C1 segment of cervical spinal cord (tissue), 14 donors: ENCODE results near the gene SIRPD.
"Not testable (repeated sequence)": the region's sequence is repeated elsewhere in the genome, so short reads cannot be mapped to it uniquely, and the experiment has no call there.

Source experiments
- DNase-seq, 14 donors: peaks; one replicate each; lab custom pipeline; 2025; lab: John Stamatoyannopoulos, UW

Gene SIRPD

DNA sequence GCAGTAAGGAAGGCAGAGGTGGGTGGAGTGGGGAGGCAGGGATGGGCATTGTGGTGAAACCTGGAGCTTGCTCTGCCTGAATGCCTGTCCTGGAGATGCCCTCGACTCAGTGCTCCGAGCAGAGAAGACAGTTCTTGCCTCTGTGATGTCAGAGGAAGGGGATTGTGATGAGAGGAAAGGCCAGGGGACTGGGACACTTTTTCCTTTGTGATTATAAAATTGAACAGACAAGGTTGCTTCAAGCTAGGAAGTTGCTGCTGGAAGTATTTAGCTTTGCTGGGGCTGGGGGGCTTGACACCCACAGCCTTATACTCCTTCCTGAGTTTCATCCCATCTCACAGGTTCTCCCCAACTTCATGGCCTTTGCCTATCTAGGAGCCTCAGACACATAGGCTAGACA is at the start of gene SIRPD:
TSS of gene SIRPD (minus strand) at position 101 of the 400 bp plus-strand sequence. CDS start at position 49, 52 bp downstream.
- no peak for DNase-seq

DNA sequence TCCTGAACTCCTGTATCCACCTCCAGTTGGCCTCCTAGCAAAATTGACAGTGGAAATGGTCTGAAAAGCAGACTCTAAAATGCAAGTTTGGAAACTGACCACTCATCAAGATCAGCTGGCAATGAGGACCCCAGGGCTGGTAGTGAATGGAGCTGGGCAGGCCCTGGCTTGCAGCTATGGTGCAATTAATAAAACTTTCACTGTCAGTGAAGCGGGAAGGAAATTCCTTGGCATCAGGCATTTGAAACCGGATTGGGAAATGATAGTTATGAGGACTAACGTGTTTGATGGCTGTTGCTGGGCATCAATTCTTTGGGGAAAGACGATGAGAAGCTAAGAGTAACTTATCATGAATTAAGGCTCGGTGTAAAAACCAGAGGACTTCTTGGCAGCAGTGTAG is 43.2 kb upstream of the SIRPD start:
- no peak for DNase-seq

DNA sequence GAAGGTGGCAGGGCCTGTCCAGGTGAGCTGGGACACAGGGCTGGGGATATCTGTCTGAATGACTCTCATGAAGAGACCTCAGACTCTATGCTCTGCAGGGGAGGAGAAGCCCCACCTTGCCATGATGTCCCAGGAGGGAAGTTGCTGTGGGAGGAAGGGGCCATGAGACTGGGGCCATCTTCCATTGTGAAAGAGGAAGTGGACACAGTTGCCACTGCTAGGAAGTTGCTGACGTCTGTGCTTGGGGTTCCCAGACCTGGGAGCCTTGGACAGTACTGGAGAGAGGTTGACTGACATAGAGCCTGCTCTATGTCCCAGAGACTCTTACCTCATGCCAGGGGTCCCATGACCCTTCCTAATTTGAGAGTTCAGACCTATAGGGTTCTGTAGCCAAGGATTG is 37.8 kb upstream of the SIRPD start:
- DNase-seq, result peak in 1 of 14 donors; percentile 0

DNA sequence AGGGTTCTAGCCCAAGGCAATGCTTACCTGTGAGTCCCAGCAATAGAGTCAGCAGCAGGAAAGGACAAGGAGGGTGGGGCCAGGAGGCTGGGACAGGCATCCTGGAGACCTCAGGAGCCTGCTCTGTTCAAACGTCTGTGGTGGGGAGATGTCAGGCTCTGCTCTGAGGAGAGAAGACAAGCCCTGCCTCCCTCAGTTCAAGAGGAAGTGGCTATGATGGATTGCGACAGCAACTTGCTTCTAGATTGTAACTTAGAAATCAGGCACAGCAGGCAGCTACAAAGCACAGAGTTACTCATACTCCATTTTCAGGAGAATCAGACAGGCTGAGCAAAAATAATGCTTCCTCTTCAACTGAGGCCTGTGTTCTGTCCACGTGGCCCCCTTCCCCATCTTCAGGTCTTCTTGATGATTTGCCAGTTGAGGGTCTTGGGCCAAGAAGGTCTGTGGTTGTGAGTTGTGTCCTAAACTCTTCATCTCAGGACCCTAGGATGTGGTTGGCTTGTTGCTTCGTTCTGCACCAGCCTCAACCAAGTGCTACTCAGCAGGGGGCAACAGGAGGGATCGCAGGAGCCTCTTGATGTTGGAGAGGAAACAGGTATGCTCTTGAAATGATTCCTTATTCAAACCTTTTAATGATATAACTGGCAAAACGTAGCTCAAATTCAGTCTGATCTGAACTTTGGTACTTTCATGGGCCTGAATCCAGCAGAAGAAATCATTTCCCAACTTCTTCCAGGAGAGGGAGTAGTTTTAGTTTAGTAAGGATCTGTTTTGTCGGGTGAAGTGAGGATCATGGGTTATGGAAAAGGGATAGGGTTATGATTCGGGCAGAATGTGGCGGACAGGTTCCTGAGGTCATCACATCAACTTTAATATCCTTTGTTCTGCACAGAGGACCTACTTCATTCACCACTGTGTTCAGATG is 31.3 kb upstream of the SIRPD start:
- peak in 1 of 14 donors; percentile 6 for DNase-seq

DNA sequence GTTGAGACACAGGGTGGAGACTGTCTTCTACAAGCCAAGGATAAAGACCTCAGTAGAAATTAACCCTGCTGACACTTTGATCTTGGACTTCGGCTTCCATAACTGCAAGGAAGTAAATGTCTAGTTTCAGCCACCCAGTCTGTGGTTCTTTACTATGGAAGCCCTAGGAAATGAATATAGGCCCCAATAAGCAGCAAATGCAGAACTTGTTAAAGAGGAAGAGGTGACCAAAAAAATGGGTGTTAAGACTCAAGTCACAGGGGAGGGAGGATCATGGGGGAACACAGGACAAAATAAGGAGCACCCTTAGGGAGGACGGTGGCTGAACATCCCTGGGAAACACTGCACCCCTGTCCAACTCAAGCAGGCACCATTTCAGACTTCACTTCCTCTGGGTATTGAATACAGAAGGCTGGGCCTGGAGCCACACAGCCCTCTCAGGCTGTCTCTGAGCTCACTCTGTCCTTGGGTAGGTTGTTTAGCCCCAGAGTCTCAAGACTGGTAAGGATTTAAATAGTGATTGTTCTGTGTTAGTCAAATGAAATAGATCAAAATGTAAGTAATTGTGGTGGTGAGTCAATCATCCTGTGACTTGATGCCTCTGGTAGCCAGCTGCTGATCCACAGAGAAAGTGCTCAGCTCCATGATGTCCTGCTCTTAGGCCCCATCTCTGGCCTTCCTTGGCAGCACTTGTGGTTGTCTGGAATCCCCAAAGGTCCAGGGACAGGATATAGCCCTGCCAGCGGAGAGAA is 30.5 kb upstream of the SIRPD start:
- no peak for DNase-seq

DNA sequence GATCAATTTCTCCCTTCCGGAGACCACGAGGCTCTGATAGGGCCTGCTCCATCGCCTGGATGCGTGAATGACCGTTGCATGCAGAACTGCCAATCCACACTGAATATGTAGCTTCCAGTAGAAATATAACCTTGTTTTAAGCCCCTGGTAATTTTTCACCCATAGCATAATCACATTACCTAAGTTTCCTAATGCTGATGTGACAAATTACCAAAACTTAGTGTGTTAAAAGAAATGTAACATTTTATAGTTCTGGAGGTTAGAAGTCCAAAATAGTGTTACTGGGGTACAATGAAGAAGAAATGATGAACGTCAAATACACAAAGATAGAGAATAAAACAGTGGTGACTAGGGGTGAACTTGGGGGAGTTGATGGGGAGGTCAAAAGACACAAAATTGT is 22.0 kb upstream of the SIRPD start:
- no peak for DNase-seq

DNA sequence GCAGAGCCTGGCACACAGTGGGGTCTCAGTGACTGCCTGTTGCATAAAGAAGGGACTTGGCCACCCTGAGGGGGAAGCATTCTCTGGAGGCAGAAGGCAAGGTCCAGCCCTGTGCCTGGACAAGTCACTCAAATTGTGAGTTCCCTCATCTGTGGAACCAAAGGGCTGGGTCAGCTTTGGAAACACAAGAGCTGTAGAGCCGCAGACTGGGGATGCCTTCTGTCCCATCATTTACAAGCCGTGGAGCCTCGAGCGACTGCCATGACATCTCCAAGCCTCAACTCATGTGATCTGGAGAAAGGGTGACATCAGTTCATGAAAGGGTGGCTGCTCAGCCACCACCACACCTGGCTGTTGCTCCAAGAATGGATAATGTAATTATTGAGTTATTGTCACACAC is 20.4 kb upstream of the SIRPD start:
- no peak for DNase-seq

DNA sequence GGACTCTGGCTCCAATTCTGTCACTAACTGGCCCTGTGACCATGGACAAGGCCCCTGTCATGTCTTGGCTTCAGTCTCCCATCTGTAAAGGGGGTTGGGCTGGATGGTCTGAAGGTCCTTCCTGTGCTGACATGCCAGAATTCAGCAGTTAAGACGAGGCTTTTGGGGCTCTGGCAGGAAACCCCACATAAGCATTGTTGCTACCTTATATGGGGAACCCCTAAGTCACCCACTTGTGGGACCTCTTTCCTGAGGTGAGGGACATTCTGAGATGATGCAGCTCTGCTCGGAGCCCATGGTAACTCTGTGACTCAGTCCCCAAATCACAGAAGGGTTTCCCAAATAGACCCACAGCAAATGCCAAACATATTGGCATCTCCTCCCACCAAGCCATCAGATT is 19.8 kb upstream of the SIRPD start:
- DNase-seq, result not testable (repeated sequence)

DNA sequence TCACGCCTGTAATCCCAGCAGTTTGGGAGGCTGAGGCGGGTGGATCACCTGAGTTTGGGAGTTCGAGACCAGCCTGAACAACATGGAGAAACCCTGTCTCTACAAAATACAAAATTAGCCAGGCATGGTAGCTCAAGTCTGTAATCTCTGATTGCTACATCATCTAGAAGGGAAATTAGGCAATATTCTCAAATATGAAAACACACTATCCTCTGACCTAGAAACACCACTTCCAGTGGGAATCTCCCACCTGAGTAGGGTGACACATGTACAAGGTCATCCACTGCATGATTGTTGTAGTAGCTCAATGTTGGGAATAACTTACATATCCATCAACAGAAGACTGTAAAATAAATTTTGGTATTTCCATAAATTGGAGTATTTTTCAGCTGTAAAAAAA is 19.1 kb upstream of the SIRPD start:
- no peak for DNase-seq

DNA sequence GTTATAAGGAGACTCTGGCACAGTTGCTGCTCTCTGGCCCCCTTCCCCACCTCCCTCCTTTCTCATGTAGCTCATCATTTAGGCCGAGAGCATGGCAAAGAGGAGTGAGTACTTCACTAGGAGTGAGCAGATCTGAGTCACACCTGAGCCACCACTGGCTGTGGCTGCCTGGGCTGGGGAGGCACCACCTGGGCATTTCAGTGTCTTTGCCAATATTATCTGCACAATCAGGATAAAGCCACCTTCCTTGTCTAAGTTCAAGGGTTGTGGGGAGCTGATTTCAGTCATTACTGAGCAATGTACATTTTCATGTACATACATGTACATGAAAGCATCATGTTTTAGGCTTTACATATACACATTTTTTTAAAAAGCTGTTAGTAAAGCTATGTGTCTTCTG is 18.5 kb upstream of the SIRPD start:
- not testable (repeated sequence) for DNase-seq

DNA sequence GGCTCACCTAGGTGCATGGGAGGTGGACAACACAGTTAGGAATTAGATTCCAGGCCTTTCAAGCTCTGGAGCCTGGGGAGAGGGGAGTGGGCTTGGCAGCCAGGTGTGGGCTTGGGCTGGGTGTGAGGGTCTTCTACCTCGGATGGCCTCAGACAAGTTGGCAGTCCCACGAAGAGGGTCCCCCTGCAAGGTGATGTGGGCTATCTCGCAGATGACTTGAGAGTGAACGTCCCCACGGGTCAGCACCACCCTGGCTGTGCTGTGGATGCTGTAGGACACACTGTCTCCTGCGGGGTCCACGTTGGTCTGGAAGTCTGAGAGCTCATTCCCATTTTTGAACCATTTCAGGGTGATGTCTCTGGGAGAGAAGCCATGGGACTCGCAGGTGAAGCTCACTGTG is 14.1 kb upstream of the SIRPD start:
- DNase-seq, result not testable (repeated sequence)

DNA sequence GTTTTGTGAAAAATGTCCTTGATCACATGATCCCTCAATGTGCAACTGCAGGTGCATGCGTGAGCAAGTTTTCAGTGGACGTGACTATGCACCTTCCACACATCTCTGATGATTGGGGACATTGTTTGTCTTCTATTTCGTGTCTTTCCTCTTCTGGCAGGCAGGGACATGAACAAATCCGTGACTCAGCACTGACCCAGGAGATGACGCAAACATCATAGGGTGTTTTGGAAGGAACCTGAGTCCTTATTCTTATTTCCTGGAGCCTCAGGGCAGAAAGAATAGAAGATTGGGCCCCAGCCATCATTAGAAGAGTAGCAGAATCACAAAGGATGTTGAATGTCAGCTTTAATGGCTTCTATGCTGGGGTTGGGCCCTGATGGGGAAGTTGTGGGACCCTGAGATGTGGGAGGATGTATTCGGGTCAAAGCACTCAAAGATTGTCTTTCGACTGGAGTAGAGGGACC is 11.9 kb upstream of the SIRPD start:
- no peak for DNase-seq

DNA sequence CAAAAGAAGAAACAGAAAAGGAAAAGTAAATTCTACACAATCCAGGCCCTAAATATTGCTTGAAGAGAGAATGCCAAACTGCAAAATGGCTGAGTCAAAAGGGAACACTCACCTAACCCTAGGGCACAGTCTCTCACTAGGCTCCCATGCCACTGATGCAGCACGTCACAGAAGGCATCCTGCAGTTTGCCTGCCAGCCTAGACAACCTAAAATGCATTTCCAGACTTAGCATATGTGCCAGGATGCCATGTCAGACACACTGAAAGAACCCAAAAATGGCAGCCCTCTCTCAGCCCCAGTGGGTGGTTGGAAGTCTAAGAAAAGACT is 10.6 kb upstream of the SIRPD start:
- no peak for DNase-seq

DNA sequence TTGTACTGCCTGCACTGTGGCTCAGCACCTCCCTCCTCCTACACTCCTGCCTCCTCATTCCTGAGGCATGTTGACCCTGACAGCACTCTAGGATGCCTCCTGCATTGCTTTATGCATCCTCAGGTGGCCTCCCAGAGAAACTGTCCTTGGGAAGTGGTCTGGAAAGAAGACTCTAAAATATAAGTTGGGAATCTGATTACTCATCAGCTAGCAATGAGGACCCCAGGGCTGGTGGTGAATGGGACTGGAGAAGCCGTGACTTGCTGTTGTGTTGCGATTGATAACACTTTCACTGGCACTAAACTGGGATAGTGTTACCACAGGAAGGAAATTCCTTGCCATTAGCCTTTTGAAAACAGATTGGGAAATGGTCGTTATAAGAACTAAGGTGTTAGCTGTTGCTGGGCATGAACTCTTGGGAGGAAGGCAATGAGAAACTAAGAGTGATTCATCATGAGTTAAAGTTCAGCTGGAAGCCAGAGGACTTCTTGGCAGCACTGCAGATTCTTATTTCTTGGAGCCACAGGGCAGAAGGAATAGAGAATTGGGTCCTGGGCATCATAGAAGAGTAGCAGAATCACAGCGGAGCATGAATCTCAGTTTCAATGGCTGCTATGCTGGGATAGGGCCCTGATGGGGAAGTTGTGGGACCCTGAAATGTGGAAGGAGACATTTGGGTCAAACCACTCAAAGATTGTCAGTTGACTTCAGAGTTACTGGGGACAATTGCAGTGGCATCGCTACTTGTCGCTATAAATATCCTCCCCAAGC is 10.1 kb upstream of the SIRPD start:
- no peak for DNase-seq

DNA sequence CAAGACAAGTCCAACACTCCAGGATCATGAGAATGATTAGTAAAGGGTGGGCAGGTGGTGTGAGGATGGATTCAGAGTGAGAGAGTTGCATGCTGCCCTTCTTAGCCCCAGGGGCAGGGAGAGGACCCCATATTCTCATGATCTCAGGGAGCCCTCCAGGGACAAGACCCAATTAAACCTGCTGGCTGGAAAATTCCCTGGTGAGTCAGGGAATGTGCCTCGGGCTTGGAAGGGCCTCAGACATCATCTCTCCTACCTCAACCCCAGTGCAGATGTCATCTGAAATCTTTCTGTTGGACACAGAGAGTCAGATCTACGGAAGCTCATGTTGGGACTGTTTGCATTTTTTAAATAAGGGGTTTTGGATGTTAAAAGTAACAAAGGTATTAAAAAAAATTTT is 9.2 kb upstream of the SIRPD start:
- DNase-seq, result no peak

DNA sequence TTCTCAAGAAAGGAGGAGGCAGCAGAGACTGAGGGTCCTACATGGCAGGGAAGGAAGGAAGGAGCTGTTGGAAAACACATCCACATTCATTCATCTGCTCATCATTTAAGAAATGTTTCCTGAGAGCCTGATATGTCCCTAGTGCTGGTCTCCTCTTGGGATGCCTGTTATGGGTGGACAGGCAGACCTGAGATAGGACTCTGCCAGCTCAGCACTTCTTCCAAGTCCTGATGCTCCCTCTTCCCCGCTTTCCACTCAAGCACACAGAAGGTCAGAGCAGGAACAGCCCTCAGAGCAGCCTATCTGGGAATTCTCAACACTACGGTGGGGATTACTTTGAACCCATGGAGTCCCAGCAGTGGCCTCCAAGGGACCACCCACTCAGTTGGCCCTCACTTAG is 8.0 kb upstream of the SIRPD start:
- no peak for DNase-seq

DNA sequence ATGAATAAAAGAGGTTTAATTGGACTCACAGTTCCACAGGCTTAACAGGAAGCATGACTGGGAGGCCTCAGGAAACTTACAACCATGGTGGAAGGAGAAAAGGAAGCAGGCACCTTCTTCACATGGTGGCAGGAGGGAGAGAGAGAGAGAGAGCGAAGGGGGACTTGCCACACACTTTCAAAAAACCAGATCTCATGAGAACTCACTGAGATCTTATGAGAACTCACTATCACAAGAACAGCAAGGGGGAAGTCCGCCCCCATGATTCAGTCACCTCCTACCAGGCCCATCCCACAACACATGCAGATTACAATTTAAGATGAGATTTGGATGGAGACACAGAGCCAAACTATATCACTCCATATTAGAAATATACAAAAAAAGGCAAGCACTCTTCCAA is 6.1 kb upstream of the SIRPD start:
- no peak for DNase-seq

DNA sequence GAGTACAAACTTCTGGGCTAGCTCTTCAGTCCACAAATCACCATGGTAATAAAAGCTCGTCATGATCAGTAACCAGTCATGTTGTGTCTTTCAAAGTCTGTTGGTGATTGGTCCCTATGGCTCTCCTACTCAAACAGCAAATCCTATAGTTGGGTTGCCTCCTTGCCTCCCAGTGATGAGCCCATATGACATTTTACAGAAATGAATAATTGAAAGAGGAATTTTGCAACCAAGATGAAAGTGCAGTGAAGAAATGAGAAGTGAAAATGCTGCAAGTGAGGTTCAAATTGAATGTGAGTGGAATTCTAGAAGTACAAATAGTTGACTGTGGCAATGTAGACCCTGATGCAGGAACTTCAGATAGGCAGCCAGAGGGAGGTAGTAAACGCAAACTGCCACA is 5.1 kb upstream of the SIRPD start:
- no peak for DNase-seq

DNA sequence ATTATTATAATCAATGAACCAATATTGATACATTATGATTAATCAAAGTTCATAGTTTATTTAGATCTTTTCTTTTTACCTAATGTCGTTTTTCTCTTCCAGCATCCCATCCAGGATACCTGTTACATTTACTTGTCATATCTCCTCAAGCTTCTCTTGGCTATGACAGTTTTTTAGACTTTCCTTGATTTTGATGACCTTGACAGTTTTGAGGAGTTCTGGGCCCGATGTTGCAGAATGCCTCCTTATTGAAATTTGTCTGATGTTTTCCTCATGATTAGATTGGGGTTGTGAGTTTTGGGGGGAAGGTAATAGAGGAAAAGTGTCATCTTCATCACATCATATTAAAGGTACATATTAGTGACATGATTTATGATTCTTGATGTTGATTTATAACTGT is 3.8 kb upstream of the SIRPD start:
- no peak for DNase-seq

DNA sequence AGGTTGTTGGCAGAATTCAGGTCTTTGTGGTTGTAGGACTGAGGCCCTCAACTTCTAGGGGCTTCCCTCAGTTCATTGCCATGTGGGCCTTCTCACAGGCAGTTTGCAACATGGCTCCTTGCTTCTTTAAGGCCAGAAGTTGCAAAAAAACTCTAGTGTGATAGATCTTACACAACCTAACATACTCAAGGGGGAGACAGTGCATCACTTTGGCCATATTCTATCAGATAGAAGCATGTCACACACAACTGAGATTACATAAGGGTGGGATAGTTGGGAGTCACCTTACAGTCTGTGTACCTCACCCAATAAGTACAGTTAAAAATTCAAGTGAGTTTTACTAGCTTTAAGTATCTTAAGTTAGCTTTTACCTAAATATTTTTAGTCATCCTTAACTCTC is 1.6 kb downstream of the SIRPD start:
- DNase-seq, result no peak

DNA sequence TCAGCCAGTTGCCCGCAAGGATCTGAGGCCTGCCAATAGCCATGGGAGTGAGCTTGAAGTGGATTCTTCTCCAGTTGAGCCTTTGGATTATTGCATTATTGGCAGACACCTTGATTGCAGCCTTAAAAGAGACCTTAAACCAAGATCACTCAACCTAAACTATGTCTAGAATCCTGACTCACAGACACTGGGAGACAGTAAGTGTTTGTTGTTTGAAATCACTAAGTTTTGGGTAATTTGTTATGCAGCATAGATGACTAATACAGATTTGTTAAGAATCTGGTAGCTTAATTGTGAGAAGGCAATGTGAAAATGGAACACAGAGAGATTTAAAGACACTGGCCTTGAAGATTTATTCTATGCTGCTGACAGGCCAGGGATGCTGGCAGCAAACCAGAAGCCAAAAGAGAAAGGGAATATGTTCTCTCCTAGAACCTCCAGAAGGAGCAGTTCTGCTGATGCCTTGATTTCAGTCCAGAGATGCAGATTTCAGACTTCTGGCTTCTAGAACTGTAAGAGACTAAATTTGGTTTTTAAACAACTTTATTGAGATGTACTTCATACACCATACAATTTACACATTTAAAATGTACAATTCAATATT is 17.6 kb downstream of the SIRPD start:
- DNase-seq, result no peak

DNA sequence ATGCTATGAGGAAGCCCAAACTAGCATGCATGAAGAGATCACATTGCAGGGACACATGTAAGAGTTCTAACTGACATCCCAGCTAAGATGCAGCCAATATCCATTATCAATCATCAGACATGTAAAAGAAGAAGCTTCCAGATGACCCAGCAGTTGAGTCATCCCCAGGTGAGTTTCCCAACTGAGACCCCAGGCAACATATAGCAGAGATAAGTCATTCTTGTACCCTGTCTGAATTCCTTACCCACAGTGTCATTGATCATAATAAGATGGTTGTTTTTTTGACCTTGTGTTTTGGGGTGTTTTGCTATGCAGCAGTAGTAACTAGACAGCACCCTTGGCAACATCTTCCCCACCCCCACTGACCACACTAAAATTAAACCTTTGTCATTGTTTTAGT is 18.9 kb downstream of the SIRPD start:
- DNase-seq, result no peak
